Fibroblast of the conjunctiva (primary cell): ENCODE data around the gene SYT2.
"Not testable (repeated sequence)": the region's sequence is repeated elsewhere in the genome, so short reads cannot be mapped to it uniquely, and the experiment has no call there.

Experiments
- DNase-seq: peaks from one replicate; pipeline ENCODE4 v3.0.0-alpha.2; 2010; ENCODE audit warnings: low read depth

The SYT2 gene

DNA sequence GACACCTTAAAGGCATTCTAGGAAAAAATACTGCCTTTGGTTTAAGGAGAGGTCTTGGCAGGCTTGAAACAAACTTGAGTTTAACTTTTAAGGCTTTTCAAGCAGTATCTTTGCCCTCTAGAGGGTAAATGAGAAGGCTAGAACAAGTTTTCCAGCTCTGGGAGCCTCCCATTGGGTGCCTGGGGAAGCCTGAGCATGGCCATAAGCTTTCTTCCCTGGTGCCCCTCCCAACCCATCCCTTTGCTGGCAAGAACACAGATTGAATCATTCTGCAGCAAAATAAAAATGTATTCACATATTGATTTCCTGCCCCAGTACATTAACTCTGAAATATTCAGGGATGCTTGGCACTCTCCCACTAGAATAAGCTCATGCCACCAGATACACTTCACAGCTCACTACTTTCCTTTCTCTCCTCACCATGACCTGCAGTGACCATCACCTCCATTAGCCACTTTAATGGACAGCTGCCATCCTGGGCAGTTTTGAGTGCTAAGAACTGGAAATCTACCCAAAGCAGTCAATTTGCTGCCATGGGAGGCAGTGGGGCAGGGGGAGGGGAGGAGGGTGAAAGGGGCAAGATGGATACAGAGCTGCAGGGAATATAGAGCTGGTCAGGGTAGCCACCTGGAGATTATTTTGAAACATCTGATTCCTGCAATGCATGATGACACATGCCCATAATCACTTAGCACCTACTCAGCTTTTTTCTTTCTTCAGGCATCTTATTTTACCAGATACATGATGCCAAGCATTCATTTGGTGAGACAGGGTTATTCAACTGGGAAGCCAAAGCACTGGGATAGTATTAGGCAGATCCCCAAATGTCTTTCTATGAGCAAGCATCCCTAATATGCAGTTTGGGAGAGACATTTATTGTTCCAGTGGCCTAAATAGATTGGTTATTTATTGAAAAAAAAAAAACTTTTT is 140.6 kb downstream of the SYT2 start:
- DNase-seq: no peak

DNA sequence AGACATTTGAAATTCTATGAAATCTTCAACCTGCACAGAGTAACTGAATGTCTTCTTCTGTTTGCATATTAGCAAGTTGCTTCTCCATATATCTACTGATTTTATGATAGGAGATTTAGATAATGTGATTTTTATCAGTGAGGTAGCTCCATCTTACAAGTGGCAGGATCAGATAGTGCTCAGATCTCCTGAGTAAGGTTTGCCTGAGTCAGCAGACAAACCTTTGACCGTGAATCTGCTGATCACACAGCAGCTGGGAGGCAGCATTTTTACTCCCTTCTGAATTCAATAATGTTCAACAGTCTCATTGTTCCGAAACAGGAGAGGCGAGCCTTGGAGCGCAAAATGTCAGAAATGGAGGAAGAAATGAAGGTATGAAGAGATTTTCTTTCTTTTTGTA is 141.4 kb downstream of the SYT2 start:
- DNase-seq: no peak

DNA sequence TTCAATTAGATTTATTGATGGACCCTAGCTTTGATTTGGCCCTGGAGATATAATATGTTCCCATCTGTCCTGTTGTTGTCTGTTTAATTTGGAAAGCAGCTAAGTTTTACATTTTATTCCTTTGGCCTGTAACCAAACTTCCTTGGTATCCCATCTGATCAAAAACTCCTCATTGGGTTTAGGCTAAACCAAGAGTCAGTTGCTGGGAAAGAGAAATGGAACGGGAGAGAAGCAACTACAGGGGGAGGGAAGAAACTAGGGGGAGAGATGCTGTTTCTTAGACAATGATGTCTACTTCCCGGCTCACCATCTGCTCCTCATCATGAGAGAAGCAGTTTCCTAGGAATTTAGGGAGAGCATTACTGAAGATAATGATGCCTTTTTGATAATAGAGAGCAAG is 141.8 kb downstream of the SYT2 start:
- no peak for DNase-seq

DNA sequence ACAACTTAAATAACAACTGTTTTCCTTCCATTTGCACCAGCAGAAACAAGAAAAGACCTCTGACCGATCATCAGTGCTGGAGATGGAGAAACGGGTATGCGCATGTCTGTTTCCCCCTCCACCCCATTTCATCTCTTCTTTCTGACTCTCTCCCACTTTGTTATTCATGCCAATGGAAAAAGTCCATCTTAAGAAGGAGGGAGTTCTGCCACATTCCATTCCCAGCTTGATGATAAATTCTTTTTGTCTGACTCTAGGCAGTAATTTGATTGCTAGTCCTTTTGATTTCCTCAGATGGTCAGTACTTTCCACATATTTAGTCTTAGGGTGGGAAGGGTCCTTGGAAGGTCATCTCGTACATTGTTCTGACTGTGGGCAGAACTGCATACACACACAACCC is 142.5 kb downstream of the SYT2 start:
- DNase-seq: no peak

DNA sequence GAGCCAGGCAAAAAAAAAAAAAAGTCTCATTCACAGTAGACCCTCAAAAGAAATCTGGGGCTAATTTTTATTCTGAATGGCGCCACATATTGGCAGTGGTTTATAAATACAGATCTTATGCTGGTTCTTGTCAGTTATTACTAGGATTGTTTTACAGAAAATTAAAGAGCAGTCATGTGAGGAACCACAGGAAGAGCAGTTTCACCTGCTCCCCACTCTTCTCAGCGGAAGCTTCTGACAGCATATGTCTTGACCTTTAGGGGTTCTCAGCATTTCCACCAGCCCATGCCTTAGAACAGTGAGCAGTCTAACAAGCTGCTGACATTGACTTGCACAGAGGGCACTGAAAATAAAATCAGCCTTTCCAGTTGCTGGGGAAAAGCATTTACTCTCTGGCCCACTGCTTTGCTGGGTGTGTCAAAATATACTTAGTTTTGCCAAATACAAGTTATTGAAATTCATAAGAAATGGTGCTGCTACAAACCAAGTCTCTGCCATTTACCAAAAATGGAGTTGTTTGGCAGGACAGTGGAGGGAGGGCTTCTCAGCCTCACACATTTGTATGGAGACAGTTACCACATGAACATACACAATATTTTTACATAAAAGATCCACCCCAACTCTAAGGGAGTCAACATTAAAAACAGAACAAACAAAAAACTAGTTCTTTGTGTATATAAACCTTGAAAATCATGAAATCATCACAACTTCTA is 144.2 kb downstream of the SYT2 start:
- DNase-seq: no peak

DNA sequence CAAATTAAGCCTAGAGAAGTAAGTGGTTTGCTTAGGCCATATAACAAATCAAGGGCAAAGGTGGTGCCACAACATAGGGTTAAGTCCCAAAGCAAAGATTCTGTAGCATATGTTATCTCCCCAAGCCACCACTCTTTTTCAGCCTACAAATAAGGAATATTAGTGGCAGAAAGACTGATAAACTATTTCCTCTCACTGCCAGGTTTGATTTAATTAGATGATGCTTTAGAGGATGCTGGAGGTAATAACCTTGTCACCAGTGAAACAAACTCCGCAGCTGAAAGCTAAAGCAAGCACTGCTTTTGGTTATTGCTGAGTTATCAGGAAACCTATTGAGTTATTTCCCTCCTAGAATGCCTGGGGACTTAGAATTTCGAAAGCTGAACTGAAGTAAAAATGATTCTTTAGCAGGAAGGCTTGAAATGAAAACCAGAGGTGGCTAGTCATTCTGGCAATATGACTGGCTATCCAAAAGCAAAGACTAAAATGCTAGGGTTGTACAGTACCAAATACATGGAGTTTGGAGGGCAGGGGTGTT is 145.2 kb downstream of the SYT2 start:
- DNase-seq: no peak

DNA sequence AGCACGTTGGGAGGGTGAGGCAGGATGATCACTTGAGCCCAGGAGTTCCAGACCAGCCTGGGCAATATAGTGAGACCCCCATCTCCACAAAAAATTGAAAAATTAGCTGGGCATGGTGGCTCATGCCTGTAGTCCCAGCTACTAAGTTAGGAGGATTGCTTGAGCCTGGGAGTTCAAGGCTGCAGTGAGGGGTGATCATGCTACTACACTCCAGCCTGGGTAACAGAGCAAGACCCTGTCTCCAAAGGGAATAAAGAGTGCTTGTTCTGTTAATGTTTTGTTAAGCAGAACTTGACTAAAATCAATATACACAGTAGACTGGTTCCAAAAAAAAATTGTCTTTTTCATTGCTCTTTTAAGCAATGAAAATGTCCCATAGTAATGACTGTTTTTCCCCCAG is 146.4 kb downstream of the SYT2 start:
- DNase-seq: no peak

DNA sequence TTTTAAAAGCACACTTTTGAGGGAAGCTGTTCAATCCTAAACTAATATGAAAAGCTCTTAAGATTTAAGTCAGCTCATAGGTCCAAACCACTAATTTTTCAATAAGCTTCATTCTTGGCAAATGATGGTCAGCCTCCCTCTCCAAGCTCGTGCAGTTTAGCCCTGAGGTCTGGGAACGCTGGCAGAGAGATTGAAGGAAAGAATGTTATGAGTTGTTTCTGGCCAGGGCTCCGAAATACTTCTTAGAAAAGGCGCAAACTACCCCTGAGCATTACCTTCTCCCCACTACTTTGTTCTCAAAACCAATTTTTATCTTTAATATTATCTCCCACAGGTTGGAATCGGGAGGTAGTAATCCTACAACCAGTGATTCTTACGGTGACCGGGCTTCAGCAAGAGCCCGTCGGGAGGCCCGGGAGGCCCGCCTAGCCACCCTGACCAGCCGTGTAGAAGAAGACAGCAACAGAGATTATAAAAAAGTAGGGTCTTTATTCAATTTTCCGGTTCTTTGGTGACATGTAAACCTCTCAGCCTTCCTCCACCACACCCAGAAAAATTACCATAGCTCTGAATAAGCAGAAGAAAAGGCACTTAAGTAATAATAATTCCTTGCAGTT is 147.7 kb downstream of the SYT2 start:
- peak; percentile 33 for DNase-seq

DNA sequence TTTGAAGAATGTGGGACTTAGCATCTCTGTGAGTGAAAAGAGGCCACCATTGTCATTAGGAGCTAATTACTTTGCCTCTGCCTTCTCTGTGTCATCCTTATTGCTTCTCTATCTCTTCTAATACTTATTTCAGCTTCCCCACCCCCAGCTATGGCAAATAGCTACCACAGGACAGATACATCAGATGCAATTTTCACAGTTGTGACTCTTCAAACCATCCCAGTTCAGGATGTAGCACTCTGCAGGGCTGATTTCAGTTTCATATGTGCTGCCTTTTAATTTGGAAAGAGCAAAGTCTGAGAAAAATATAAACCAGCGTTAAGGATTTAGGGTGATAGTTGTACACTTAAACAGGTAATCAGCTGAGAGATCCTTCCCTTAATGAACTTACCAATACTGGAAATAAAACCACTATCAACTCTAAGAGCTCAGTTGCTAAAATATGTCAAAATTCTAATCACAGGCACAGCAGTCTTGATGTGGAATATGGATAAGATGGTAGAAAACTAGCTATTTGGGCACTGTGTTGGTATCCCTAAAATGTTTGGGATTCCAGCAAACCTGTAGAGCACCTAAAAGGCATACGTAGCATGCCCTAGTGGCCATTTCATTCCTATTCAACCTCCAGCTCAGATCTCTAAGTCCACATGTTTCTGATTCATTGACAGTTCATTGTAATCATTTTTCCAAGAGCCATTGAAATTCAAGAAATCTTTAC is 148.4 kb downstream of the SYT2 start:
- DNase-seq: no peak

DNA sequence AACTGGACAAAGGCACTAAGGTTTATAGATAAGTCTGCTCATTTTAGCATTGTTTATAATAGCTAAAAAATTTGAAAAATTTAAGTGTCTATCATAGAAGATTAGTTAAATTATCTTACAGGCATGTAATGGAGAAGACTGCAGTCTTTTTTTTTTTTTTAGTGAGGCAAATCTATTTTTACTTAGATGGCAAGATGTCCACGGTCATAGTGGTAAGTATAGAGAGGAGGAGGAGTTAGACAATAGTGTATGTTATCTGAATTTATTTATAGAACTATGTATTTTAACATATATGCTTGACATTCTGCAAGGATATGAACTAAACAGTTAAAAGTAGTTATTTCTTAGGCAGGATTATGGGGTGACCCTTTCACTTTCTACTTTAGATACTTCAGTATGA is 149.0 kb downstream of the SYT2 start:
- no peak for DNase-seq

DNA sequence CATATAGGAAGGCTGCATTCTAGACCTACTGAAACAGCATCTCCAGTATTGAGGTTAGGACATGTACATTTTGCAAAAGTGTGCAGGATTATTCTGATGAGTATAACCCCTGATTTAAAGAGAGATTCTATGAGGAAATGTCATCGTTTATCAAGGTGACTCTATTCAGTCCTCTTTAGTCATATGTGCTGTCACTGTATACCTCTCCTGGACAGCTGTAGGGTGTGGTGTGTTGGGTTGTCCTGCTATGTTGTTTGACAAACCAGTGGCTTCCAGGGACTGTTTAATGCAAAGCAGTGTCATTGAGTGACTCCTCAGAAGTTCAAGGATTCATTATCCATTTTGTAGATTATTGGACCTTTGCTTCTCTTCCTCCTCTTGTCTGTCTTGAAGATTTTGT is 152.6 kb downstream of the SYT2 start:
- DNase-seq: not testable (repeated sequence)

DNA sequence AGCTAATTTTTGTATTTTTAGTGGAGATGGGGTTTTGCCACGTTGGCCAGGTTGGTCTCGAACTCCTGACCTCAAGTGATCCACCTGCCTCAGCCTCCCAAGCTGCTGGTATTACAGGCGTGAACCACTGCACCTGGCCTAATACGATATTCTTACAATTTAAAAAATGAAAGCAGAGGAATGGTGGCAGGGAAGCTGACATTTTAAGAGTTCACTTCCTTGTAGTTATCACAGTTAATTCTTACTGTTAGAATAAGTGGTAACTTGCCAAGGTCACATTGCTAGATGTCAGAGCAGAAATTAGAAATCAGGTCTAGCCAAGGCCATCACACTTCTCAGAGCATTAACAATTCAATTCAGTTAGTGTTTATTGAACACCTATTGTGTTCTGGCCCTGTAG is 154.2 kb downstream of the SYT2 start:
- DNase-seq: not testable (repeated sequence)

DNA sequence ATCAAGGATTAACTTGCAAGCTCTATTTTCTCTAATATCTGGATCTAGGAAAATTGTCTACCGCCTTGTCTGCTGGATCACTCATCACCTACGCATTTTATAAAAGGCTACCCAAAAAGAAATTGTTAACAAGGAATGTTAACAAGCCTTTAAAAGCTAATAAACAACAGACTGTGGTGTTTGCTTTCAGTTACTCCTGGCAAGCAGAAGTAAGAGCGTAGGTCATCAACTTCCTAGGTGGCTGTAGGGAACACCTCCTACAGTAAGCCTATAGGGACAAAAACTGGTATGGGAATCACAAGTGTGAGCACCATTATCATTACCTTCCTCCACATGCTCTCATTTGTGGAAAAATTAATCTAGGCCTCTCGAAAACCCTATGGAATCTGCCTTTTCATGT is 155.6 kb downstream of the SYT2 start:
- DNase-seq: not testable (repeated sequence)

DNA sequence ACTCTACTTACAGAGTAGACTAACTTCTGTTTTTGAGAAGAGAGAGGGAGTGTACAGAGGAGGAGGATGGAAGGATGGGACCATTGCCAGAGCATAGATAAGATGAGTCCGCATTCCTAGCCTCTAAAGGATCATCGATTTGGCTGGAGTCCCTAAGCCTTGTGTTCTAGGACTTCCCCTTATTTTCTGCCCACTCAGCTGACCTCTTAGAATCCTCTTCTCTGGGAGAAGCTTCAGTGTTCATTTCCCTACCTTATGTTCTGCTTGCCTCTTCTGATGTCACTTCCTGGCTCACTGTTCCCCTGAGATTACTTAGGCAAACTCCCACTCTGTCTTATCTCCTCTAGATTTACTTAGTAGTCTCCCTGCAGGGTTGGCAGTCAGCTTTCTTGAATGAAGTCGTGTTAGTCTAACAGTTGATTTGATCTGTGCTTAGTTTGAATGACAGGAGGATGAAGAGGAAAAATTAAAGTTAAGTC is 156.7 kb downstream of the SYT2 start:
- DNase-seq: no peak

DNA sequence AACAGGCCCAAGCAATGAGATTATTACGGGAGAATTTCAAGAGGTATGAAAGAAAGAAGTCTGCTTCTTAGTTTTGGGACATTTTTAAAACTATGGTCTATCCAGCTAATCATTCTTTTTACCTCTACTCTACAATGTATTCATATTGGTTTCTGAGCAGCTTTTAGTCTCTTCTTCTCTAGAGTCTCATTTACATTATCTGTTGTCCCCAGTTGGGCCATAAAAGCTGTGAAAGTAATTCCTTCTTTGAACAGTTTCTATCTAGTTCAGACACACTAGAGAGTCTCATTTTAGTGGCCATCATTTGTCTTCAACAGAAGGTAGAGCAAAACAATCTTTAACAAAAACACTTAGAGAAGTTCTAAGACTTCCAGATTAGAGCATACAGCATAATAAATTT is 157.2 kb downstream of the SYT2 start:
- DNase-seq: not testable (repeated sequence)

DNA sequence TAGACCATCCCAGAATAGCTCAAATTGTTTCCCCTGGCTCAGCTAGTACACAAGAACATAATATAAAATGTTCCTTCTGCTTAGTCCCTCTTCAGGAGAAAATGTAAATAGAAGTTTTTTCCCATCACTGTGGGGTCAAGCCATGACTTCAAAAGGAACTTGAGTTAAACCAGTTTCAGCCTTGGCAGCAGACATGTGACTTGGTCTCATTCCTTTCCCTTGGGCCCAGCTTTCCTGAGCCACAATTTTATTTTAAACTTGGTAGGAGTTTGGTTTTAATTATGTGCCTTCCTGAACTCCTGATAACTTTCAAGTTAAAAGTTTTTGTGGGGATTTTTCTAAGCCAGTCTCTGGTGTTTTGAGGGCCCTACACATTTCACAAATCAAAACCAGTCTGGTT is 157.6 kb downstream of the SYT2 start:
- not testable (repeated sequence) for DNase-seq

DNA sequence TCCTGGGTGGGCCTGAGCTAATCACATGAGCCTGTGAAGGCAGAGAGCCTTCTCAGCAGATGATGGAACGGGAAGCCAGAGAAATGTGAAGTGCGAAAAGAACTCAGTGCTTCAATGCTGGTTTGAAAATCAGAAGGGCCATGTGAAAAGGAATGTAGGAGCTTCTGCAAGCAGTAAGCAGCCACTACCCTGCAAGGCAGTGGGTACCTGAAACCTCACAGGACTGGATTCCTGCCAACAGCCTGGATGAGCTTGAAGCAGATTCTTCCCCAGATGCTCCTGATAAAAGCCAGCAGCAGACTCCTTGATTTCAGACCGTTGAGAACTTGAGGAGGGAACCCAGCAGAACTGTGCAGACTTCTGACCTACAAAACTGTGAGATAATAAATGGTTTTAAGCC is 158.6 kb downstream of the SYT2 start:
- no peak for DNase-seq

DNA sequence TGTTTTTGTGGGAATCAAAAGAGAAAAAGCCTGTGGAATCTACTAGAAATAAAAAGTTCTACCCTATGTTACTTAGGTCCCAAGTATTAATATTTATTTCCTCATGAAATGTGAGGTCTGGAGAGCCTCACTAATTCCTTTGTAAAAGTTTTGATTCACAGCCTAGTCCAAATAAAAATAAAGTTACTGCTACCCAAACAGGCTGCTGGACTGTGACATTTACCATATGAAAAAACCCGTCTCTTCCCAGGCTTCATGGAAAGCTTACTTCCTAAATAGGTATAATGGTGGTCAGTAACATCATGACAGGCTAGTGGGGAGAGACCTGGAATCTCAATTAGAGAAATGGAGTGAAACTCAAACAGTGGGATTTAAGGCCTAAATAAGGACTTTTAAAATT is 160.2 kb downstream of the SYT2 start:
- not testable (repeated sequence) for DNase-seq

DNA sequence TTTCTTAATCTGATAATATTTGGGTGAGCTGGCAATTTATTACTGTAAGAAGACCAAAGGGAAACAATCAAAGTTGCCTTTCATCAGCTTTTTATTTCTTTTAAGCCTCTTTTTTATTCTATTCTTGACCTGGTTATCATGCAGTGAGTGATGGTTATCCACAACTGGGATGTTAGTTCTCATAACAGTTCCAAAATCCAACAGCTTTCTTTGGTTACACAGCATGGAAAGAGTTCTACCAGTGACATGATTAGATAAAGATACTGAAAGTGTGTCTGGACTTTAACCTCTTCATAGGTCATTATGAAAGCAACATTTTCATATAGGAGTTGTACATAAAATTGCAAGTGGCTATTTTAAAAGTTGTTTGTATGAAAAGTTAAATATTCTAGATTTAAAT is 163.0 kb downstream of the SYT2 start:
- no peak for DNase-seq

DNA sequence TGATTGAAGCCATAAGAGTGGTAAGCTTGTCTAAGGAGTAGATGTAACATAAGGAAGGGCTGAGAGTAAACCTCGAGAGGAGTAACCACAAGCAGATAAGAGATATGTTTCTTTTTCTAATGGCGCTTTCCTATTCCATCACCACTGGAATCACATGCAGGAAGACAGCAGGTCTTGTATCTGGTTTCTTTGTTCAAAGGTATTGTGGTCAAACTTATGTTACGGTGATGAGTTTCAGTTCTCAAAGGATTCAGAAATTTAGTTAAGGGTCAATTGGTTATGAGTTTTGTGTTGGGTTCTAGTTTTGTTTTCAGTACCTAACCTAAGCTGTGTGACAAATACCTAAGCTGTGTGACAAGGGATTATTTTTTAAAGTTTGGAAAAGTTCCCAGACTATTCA is 163.5 kb downstream of the SYT2 start:
- not testable (repeated sequence) for DNase-seq

DNA sequence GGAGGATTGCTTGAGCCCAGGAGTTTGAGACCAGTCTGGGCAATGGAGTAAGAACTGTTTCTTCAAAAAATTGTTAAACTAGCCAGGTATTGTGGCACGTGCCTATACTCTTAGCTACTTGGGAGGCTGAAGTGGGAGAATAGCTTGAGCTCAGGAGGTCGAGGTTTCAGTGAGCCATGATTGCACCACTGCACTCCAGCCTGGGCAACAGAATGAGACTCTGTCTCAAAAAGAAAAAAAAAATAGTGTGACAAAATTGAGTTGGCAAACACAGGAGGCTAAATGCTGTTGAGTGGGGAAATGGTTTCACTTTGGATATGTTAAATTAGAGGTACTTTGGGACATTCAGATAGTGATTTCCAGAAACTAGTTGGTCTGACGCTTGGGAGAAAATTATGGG is 163.9 kb downstream of the SYT2 start:
- not testable (repeated sequence) for DNase-seq
